Omental fat pad (tissue), 4 donors: ENCODE measurements around the gene BCAR3. TPM values are rescaled to one million over a fixed set of nuclear protein-coding genes. Genes with fewer than 3 reads are reported as not detected.

ENCODE experiments used
- ATAC-seq: fragments of 150-250 bp; one replicate; pipeline ENCODE4 v1.9.1; 2016; ENCODE audit warnings: mild to moderate bottlenecking, moderate library complexity; ENCODE audit not compliant: low FRiP score
- DNase-seq: peaks from one replicate; pipeline ENCODE4 v3.0.0-alpha.2; 2019; ENCODE audit warnings: low spot score
- CTCF ChIP-seq, 3 donors: fragments of 450-650 bp; IDR thresholded peaks; one replicate each; pipeline ENCODE4 v1.5.1; 2016 to 2017; ENCODE audit warnings: antibody characterized with exemption in 3 of 3, mild to moderate bottlenecking in 3 of 3, moderate library complexity in 2 of 3
- total RNA-seq, 4 donors: library from RNA; depleted of rRNA; stranded (reverse); fragments of >200 nt; gene quantifications; one replicate each; pipeline ENCODE4 v1.1.0, GENCODE V29; 2016

Gene BCAR3
- total RNA-seq, 4 donors from 2014 or later = 43.7 to 73.5 (median 45.8) TPM

DNA sequence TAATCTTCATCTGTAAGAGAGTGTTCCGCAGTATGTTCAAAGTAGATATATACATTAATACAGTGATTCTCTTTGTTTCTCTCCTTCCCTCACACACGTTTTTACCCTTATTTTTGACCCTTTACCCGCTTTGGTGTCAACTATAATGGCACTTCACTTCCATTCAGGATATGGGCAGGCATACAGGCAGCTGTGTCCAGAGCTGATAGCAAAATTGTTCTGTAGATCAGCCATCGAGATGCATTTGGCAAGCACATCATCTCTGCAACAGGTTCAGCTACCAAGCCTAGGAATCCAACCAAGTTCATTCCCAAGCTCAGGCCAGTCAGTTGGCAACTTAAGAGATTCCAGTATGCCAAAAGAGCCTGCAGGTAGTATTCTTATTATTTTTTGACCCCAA is 158.9 kb downstream of the BCAR3 start:
- no peak for ATAC-seq
- TF ChIP-seq CTCF (IDR thresholded peaks at IDR 0.05) = no peak
- no peak for DNase-seq

GRCh38 chr1:93521618-93522017 is 160.0 kb downstream of the BCAR3 start:
- no peak for DNase-seq
- TF ChIP-seq CTCF (IDR thresholded peaks at IDR 0.05) = no peak
- ATAC-seq = no peak

- DNase-seq (no peak), ATAC-seq (peak; percentile 59)
- no peak for TF ChIP-seq CTCF (IDR thresholded peaks at IDR 0.05)
Measured at GRCh38 chr1:93519199-93519829, 162.3 kb downstream of the BCAR3 start.

- TF ChIP-seq CTCF (IDR thresholded peaks at IDR 0.05) = no peak
- DNase-seq = no peak
- no peak for ATAC-seq
Measured at GRCh38 chr1:93518516-93518915, 163.1 kb downstream of the BCAR3 start.

DNA sequence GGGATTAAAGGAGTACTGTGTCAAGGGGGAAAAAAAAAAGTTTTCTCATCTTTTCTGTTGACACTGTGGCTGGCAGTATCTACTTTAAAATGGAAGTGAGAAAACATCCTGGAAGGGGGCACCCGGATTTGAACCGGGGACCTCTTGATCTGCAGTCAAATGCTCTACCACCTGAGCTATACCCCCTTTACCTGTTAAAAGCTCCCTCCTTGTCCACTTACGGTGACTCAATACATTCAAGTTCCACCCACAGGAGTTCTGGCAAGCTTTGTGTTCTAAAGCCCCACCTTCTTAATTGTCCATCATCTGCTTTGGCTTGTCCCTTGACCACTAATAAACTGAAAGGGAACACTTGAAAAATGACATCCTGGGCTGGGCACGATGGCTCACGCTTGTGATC is 165.5 kb downstream of the BCAR3 start:
- DNase-seq (no peak), ATAC-seq (no peak)
- TF ChIP-seq CTCF (IDR thresholded peaks at IDR 0.05) = no peak

Other genes with a start within 250 kb of the BCAR3 start
- 10 to 100 TPM; 16.7 to 47.1 (median 27.7) TPM for gene FNBP1L, start 233.7 kb downstream of the BCAR3 start, total RNA-seq
- gene DNTTIP2, start 197.4 kb upstream of the BCAR3 start, total RNA-seq = 10 to 100 TPM; 26.4 to 63.5 (median 41.0) TPM
- gene GCLM, start 227.6 kb upstream of the BCAR3 start, total RNA-seq = 10 to 100 TPM; 16.7 to 43.2 (median 27.7) TPM